IPS DF 4.7 (cell line): ENCODE measurements around the gene TMEM260.

Experiments used
- DNase-seq: peaks from one replicate; pipeline ENCODE4 v3.0.0-alpha.2; 2013; ENCODE audit warnings: low spot score; ENCODE audit errors: extremely low read depth

Gene TMEM260

DNA sequence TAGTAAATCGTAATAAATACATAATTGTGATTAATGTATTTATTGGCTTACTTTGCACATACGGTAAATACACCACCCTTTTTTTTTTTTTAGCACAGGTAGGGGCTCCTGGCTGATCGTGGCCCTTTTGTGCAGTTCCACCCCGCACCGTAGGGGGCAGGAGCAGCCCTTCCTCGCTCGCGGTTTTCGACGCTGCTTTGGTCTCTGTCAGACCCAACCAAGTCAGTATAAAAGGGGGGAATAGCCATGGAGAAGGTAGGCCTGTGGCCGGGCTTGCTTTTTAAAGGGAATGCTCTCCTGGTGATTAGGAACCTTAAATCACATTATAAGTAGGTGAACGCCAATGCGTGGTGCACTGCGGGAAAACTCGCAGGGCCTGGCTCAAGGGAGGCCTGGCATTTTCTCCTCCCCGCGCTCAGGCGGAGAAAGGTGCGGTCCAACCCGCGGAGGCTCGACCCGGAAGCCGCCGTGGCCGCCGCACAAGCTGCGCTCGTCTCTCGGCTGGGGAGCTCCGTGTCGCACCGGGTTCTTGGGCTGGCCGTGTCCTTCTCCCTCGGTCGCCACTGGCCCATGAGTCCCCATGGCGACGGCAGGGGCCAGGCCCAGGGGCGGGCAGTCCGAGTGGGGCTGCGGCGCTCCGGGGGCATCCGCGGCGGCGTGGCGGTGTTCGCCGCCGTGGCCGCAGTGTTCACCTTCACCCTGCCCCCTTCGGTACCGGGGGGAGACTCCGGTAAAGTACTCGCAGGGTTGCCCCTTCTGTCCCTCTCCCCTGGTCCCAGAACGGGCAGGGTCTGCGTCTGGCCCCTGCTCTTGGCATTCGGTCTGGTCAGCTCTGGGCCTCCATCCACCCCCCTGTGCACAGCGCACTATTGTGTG, at the start of gene TMEM260:
Gene TMEM260 (plus strand): TSS at position 454 of the 876 bp plus-strand sequence. CDS start 117 bp downstream, at position 571.
- DNase-seq: peak; percentile 62

DNA sequence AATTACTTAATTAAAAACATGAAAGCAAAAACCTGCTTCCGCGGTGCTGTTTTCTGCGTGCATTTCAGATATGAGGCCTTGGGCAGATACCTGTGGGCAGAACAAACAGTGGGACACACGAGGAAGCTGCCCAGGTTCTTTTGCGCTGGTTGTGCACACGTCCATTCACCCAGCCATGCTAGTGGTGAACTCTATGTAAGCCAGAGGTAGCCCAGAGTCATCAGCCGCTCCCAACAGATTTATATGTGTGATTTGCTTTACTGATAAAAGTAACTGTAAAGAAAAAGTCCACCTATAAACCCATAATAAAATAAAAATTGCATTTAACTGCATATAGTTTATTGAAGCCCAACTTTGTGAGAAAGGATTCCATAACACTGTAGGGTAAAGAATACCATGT, 47.1 kb upstream of the TMEM260 start:
- DNase-seq: no peak

DNA sequence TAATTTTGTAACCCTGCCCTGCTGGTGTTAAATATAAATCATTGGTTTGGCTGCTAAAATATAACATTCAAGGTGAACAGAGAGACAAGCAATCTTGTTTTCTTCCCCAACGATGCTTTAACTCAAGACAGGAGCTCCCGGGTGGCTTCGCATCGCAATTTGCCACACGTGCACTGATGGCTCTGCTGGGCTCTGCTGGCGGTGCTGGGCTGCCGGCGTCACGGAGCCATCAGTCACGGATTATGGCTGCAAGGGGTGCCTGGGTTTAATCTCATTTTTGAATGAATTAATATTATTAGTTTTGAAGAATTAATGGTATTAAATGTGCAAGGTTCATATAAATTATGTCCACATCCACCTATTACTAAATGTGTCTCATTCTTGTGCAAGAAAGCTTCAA, 44.9 kb upstream of the TMEM260 start:
- DNase-seq: no peak

DNA sequence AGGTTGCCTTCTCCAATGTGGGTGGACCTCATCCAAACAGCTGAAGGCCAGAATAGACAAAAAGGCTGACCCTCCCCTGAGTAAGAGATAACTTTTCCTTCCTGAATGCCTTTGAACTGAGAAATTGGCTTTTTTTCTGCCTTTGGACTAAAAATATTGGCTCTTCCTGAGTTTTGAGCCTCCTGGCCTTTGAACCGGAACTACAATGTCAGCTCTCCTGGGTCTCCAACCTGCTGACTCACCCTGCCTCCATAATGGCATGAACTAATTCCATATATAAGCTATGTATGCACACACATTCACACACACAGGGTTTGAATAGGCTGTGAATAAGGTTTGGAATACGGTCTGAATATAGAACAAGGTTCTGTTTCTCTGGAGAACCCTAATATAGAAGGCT, 39.7 kb upstream of the TMEM260 start:
- DNase-seq: no peak

DNA sequence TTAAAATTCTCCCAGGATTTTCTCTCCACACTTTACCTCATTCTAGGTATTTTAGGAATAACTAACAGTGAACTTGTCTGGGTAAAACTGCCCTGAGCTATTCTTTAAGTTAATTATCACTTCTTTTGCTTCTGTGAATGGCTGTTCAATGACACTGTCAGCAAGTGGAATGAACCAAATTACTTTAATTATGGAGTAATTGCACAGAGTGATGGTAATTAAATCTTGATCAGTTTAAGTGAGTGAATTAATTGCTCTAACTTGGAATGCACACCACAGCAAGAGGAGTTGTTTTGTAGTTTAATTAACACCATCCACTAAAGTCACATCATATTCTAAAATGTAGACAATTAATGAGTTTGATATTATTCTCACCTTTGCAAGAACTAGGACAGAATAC, 36.2 kb upstream of the TMEM260 start:
- DNase-seq: no peak

DNA sequence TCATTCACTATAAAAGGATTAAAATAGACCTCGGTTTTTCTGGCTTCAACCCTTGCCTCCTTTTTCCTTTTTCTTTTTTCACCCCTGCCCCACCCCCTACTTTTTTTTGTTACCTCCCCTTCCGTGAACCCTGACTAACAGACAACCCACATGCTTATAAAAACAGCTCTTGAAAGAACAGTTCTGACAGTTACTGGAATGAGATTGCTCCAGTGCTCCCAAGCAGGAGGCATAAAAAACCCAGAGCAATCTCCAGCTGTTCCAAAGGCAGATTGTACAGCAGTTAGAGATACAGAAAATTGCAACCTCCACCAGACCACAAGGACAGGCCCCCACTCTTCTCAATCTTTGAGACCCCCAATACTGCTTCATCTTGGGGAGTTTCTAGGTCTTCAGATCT, 29.9 kb upstream of the TMEM260 start:
- DNase-seq: no peak

DNA sequence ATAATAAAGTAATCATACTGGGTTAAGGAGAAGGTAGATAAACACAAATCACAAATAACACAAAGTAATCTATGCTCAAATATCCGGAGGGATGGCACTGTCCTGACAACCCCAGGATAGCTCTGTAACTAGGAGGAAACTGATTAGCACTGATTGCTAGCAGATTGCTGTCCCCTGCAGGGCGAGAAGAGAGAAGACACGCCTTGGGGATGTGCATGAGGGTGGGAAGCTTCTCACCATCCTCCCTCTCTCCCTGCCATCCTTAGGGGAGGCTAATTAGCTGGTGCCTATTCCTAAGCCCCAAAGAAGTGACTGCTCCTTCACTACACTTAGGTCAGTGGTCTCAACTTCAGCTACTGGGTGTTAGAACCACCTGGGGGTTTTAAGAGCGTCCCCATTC, 27.0 kb upstream of the TMEM260 start:
- DNase-seq: no peak

DNA sequence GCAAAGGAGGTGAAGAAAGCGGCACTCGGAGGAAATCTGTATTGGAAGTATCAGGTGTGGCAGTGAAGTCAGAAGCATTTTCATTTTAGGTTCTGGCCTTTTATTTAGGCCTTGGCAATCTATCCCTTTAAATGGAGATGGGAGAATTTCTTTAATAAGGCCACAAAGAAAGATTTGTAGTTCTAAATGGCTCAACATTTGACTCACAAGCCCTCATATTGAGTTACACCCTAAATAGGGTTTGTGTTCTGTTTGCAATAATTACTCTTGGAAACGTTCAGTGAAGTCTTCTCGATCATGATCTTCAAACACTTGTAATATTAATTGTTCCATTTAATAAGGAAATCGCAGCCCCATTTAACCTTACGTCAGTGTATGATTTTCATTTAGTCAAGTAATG, 25.3 kb upstream of the TMEM260 start:
- no peak for DNase-seq

DNA sequence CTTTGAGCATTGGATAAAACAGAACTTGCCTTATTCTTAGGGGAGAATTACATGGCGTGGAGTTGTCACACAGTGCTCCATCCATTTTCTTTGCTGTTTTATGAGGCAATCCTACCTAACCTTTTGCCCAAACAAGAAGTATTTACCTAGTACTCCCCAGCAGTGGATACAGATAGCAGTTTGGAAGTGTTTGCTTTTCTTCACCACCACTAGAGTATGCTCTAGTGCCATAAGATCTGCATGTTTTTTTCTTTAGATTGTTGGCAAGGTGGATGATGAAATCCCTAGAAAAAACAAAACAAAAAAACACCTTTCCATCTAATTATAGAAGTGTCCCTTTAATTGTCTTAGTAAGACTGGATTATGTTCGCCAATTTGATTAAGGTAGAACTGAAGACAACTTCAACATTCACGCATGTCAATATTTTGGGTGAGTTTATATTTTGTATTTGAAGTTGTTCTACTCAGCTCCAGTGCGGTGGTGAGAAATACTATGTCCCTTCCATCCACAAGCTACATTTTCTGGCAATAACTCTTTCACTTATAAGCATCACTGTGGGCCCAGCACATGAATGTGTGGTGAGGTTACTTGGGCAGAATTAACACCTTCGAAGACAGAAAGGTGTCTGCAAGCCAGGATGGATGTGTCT, 23.6 kb upstream of the TMEM260 start:
- DNase-seq: peak; percentile 33

DNA sequence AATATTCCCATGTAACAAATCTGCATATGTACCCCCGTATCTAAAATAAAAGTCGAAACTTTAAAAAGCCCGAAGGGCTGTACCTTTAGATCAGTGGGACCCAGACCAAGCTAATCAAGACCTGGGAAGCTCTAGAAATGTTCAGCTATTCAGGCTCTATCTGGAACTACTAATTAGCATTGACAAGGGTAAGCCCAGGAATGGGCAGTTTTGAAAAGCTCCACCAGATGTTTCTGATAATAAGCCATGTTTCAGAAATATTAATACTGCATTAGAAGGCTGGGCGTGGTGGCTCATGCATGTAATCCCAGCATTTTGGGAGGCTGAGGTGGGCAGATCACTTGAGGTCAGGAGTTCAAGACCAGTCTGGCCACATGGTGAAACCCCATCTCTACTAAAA, 20.4 kb upstream of the TMEM260 start:
- no peak for DNase-seq

DNA sequence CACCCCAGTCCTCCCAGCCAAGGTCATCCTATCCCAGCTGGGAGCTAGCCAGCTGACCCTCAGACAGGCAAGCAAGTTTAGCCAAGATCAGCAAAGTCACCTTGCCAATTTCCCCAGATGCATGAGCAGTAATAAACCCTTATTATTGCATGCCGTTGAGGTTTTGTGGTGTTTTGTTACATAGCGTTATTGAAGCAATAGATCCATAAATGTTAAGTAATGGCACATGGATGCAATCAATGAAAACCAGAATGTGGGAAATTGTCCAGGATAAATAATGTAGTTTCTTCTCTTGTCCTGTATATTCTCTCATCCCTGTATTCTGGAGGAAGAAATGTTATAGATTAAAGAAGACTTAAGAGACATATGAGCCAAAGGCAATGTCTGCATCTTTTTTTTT, 18.0 kb upstream of the TMEM260 start:
- DNase-seq: no peak

DNA sequence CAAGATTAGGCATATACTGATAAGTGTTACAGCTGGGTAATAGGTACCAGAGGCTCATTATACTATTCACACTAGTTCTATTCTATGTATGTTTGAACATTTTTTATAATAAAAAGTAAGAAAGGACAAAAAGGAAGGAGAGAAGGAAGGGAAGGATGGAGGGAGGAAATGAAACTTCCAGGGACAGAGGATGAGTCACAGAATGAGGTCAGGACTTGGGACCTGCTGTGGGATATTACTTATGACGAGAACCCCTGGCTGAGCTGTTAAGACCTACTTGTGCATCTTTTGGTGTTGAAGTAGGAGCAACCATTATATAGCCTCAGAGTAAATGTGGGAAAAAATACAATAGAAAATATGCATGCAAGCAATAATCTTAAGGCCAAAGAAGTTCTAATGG, 16.7 kb upstream of the TMEM260 start:
- no peak for DNase-seq

DNA sequence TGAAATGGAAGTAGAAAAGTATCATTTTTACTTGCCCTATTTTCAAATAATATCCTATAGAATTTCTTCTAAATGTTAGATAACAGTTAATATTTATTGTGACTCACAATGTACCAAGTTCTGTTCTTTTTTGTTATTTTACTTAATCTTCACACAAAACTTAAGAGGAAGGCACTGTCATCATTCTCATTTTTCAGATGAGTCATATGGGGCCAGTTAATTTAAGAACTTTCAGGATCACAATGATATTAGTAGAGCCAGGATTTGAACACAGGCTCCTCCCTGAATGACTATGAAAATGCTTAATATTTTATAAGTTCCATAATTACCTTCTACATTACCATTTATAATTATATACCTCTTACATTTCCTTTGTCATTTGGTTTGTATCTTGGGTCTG, 10.4 kb upstream of the TMEM260 start:
- DNase-seq: no peak

DNA sequence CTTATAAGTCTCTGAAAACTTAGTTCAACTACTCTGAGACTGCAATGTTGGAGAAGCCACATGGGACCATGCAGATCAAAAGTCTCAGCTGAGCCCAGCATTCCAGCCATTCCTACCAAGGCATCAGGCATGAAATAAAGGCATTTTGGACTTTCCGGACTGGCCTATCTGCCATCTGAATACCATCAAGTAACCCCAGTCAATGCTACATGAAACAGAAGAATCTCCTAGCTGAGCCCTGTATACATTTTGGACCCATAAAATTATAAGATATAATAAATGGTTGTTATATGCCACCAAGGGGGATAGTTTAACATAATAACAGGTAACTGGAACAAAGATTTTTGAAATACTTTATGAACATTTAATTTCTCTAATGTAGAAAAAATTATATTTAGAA, 9.3 kb upstream of the TMEM260 start:
- no peak for DNase-seq

DNA sequence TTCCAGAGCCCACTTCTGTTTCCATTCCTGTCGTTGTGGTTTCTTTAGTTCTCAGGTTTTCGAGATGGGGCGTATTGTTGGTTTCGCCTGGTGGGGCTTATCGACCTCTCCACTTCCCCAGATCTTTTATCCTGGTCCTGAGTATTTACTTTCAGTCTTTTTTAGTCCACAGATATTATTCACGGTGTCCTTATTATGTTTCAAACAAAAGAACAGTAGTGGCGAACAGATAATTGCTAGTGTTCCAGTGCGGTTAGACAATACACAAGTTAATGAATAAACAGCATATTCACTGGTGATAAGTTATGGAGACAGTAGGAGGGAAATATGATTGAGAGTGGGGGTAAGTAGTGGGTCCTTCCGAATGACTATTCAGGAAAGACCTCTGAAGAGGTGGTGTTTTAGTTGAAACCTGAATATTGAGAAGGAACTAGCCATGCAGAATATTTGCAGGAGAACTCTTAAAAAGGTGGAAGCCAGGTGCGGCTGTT, 668 bp downstream of the TMEM260 start:
- no peak for DNase-seq

DNA sequence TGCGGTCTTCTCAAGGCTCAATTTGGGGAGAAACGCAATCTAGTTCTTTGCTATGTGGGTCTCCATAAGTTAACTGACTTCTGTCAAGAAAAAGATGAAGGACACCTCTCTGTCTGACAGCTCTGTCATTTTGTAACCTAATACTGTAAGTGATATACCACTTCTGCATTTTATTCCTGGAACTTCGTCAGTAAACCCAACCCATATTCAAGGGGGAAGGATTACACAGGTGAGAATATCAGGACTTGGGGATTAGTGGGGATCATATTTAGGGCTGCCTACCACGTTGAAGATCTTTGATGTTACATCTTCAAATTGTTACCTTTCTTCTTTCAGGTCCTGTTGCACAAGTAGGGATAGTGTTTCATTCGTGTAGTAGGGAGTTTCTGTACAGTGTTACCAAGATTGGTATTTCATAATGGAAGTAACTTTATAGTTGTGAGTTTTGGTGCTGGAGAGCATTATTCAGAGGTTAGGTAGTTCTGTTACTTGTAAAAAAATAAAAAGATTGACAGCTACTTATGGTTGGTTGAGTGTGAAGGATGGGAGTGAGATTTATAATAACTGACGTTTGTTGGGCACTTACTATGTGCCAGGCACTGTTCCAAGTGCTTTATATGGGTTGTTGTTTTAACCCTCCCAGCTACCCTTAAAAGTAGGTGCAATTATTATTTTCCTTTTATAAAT, 1.6 kb downstream of the TMEM260 start:
- no peak for DNase-seq

DNA sequence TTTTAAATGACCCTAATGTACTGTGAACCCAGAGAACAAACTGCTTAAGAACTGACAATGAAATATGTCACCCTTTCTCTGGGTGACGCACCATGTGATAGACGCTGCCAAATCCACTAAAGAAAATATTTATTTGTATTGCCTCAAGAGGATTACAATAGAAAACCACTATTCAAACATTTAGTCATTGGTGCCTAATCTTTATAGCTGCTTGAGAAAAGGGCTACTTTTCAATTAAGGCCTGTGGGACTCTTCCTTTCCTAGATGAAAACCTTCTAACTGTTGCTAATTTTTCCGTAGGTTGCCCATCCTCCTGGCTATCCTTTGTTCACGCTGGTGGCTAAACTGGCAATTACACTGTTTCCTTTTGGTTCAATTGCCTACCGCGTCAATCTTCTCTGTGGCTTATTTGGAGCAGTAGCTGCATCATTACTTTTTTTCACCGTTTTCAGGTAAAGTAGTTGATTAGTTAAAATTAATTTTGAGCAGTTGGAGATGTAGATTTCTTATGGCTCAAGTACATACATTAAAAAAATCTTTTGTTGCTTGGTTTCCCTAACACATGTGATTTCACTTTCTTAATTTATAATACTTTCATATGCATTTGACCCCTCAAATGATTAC, 6.0 kb downstream of the TMEM260 start:
- no peak for DNase-seq

DNA sequence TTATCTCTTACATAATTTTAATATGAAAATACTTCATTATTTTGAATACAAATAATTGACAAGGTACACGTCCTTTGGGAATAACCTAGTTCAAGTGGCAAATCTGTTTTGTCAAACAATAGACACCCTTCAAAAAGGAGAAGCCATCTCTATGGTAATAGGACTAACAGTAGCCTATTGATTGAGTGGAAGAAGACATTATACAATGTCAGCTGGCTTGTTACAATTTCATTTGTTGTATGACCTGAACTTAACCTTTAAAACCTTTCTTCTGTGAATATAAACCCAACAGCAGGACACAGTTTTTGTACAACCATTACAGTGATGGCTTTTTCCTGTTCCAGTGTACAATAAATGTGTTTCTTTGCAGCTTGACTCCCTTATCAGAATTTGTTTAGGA, 8.1 kb downstream of the TMEM260 start:
- no peak for DNase-seq

DNA sequence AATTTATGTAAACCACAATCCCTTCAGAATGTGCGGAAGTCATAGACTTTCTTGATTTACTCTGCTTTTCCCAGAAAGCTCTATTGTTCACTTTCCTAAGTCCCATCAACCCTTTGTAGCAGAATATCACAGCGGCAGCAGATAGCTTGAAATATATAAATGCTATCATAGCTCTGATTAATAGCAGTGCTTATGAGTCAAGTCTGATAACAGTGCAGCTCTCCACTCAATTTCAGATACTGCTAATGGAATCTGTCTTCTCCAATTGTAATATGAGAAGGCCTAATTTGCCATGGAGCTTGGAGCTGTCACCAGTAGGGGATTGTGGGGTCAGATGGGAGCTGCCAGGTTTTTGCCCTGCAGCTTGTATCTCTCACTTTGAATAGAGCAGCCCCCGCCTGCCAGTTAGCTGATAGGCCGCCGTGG, 10.9 kb downstream of the TMEM260 start:
- no peak for DNase-seq

DNA sequence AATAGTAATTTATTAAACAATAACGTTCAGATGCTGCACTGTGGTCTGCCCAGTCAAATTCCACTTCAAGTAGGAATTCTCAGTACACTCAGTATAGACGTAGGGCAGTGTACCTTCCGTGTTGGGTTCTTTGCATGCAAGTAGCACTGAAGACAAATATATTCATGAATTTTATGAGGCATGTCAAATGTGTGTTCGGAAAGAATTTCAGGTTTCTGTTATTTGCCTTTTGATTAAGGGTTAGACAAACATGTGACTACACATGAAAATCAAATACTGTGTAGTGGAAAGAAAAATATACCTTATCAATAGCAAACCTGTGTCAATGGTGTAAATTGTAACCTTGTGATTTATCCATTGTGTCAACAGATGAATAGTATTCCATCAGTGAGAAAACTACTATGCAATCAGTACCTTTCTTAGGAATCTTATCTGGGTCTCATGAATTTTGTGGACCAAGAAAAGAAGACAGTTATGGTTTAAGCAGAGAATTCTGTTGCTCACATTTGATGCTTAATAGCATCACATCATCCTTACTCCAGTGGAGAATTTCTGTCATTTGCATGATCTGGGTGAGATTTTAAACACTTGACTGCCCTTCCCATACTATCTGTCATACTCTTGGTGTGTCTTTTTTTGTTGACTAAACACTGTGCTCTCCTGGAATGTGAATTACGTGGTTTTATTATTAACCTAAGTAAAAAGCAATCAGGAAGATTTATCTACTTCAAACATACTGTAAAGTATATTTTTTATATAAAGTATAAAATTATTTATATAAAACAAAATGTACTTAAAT, 13.3 kb downstream of the TMEM260 start:
- DNase-seq: no peak

DNA sequence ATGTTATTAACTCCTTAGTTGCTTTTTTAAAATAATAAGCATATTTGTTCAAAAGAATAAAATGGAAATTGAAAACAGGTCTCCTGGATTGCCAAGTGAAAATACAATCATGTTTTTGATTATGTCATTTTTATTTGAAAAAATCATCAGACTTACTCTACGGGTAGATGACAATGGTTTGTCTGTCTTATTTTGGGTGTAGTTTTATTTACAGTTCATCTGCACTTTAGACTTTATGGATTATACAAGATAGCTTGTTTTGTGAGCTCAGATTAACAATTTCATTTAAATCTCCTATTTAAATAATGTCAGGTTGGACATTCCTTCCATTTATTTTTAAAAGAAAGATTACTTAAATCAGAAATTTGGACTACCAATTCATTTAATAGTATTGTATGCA, 14.8 kb downstream of the TMEM260 start:
- no peak for DNase-seq
